Body of pancreas (tissue), 4 donors: ENCODE data around the gene KCNG4. TPM values are rescaled to one million over a fixed set of nuclear protein-coding genes. Genes with fewer than 3 reads are reported as not detected.

ENCODE experiments used
- ATAC-seq: fragments of 150-250 bp; one replicate; pipeline ENCODE4 v1.9.1; 2016
- DNase-seq, 4 donors: peaks; one replicate each; pipeline ENCODE4 v3.0.0-alpha.2; 2019
- H3K27ac ChIP-seq, 4 donors: fragments of 200-600 bp; sonication (generic); 1 replicate in 3 of 4; 2 replicates in 1 of 4; pipeline versions ENCODE4 v1.5.1 to v1.6.1; 2016 to 2019; ENCODE audit warnings: mild to moderate bottlenecking in 1 of 4, mixed read lengths in 1 of 4, moderate library complexity in 1 of 4
- H3K27me3 ChIP-seq, 2 donors: fragments of 200-600 bp; sonication (generic); one replicate each; pipeline ENCODE4 v1.6.0; 2016; ENCODE audit warnings: mild to moderate bottlenecking in 1 of 2
- H3K36me3 ChIP-seq, 2 donors: fragments of 200-600 bp; sonication (generic); replicated peaks in 1 of 2; 2 replicates each; pipeline ENCODE4 v1.5.1; 2016; ENCODE audit warnings: low read depth in 2 of 2; ENCODE audit not compliant: insufficient read depth in 1 of 2
- H3K4me1 ChIP-seq: fragments of 200-600 bp; sonication (generic); one replicate; pipeline ENCODE4 v1.6.0; 2016
- H3K4me3 ChIP-seq, 2 donors: fragments of 200-600 bp; sonication (generic); 1 replicate in 1 of 2; 2 replicates in 1 of 2; pipeline ENCODE4 v1.5.1; 2016 to 2019
- H3K9me3 ChIP-seq, 3 donors: fragments of 200-600 bp; sonication (generic); 1 replicate in 2 of 3; 2 replicates in 1 of 3; pipeline ENCODE4 v1.5.1; 2016
- CTCF ChIP-seq, 7 experiments: fragments of 450-650 bp in 4 of 7; fragments of 200-600 bp in 3 of 7; sonication (generic) in 3 of 7; IDR thresholded peaks; one replicate each; pipeline ENCODE4 v1.5.1; 2016 to 2019; ENCODE audit warnings: antibody characterized with exemption in 7 of 7
- POLR2A ChIP-seq, 3 donors: fragments of 450-650 bp; IDR thresholded peaks; one replicate each; pipeline ENCODE4 v1.6.1; 2016; ENCODE audit warnings: antibody characterized with exemption in 3 of 3, mild to moderate bottlenecking in 2 of 3
- WGBS, 2 donors: methylation state at CpG; one replicate each; pipeline ENCODE4 v1.1.5; 2017; 5-methylcytosine and 5-hydroxymethylcytosine counted together
- intact Hi-C: fragments of 100-400 bp; cut with DNase I; formaldehyde crosslinking; loops from one replicate; pipeline ENCODE4 v1.15.1; 2023
- total RNA-seq, 2 donors: library from RNA; depleted of rRNA; stranded (reverse); fragments of >200 nt; gene quantifications; one replicate each; pipeline ENCODE4 v1.1.0, GENCODE V29; 2016

Gene KCNG4
- total RNA-seq, 2 donors from 2014 or later = not detected

- TF ChIP-seq POLR2A (IDR thresholded peaks at IDR 0.05) = no peak
- no peak for TF ChIP-seq CTCF (IDR thresholded peaks at IDR 0.05)
- H3K27ac ChIP-seq = no peak overlapping the region
- H3K36me3 ChIP-seq = no peaks in the 10 kb centered on the region
- ATAC-seq = no peak
- no peaks in the 10 kb centered on the region for H3K4me1 ChIP-seq
- intact Hi-C loops = no loop called here
- DNase-seq = no peak
- H3K27me3 ChIP-seq = peaks cover 0 to 7% of the 10 kb centered on the region in 2 donors
- no peaks in the 10 kb centered on the region for H3K9me3 ChIP-seq
- H3K4me3 ChIP-seq = no peak overlapping the region
- 21 to 29% methylated on average over 10 of the region's 10 CpGs for WGBS, 2 donors
Measured at GRCh38 chr16:84239141-84239769, 557 bp downstream of the KCNG4 start.

DNA sequence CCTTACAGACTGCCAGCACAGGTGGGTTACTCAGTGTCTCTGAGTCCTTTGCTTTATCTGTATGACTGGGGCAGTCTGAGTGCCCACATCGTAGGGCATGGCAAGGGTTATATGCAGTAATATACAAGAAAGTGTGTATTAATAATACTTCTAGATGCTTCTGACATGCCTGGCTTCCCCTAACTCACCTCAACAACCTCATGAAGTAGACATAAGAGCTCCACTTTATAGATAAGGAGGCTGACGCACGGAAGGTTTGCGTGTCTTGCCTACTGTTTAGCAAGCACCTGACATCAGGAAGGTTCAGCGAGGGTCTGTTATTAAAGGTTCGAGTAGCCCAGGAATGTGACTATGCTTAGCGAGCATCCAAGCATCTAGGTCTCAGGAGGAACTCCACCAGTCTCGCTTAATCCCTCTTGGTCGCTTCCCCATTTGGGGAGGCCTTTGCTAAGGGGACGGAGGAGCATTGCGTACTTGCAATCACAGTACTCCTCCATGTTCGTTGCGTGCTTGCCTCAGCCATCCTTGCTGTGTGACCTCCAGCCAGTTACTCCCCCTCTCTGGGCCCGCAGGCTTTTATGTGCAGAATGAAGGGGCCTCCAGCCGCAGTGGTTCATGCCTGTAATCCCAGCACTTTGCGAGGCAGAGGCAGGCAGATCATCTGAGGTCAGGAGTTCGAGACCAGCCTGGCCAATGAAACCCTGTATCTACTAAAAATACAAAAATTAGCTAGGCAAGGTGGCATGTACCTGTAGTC is 1.6 kb downstream of the KCNG4 start:
- ATAC-seq = no peak
- no peaks in the 10 kb centered on the region for H3K9me3 ChIP-seq
- H3K4me3 ChIP-seq = no peak overlapping the region
- DNase-seq = no peak
- H3K36me3 ChIP-seq = no peaks in the 10 kb centered on the region
- H3K27ac ChIP-seq = no peak overlapping the region
- 54 to 66% methylated on average over 6 to 17 of the region's 17 CpGs for WGBS, 2 donors
- intact Hi-C loops = no loop called here
- TF ChIP-seq POLR2A (IDR thresholded peaks at IDR 0.05) (no peak), CTCF (IDR thresholded peaks at IDR 0.05) (no peak)
- H3K4me1 ChIP-seq = no peaks in the 10 kb centered on the region
- peaks cover 0 to 7% of the 10 kb centered on the region in 2 donors for H3K27me3 ChIP-seq

DNA sequence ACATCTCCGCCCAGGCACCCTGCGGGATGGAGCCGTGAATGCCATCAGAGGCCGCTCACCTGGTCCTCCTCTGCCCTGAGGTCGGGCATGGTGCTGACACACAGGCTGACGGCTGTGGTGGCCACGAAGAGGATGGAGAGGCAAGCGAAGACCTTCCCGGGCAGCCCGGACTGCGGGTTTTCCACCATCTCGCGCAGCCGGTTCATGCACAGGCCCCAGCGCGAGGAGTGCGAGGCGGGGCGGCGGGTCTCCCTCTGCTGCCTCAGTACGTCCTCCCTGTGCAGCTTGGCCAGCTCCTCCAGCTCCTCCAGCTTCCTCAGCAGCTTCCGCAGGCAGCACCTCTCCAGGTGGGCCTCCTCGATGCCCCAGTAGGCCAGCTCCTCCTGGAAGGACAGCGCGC is 3.1 kb downstream of the KCNG4 start:
- ATAC-seq (no peak), DNase-seq (no peak)
- Histone ChIP-seq H3K36me3 (no peaks in the 10 kb centered on the region), H3K4me1 (no peaks in the 10 kb centered on the region), H3K27me3 (no peaks in the 10 kb centered on the region), H3K9me3 (no peaks in the 10 kb centered on the region), H3K27ac (no peak overlapping the region), H3K4me3 (no peak overlapping the region)
- intact Hi-C loops = no loop called here
- no peak for TF ChIP-seq CTCF (IDR thresholded peaks at IDR 0.05)
- no peak for TF ChIP-seq POLR2A (IDR thresholded peaks at IDR 0.05)
- 72 to 76% methylated on average over 5 to 25 of the region's 25 CpGs for WGBS, 2 donors

GRCh38 chr16:84234321-84235241 is 5.2 kb downstream of the KCNG4 start:
- Histone ChIP-seq H3K27me3 (no peaks in the 10 kb centered on the region), H3K36me3 (no peaks in the 10 kb centered on the region), H3K4me3 (no peak overlapping the region), H3K27ac (no peak overlapping the region), H3K4me1 (no peaks in the 10 kb centered on the region), H3K9me3 (no peaks in the 10 kb centered on the region)
- intact Hi-C loops = no loop called here
- TF ChIP-seq CTCF (IDR thresholded peaks at IDR 0.05) = no peak
- no peak for TF ChIP-seq POLR2A (IDR thresholded peaks at IDR 0.05)
- no peak for ATAC-seq
- DNase-seq = no peak
- 43 to 47% methylated on average over 19 to 21 of the region's 21 CpGs for WGBS, 2 donors
